Measurements from ENCODE around the gene CCDC14.
"Not testable (repeated sequence)": the region's sequence is repeated elsewhere in the genome, so short reads cannot be mapped to it uniquely, and the experiment has no call there.

The CCDC14 gene, protein sequence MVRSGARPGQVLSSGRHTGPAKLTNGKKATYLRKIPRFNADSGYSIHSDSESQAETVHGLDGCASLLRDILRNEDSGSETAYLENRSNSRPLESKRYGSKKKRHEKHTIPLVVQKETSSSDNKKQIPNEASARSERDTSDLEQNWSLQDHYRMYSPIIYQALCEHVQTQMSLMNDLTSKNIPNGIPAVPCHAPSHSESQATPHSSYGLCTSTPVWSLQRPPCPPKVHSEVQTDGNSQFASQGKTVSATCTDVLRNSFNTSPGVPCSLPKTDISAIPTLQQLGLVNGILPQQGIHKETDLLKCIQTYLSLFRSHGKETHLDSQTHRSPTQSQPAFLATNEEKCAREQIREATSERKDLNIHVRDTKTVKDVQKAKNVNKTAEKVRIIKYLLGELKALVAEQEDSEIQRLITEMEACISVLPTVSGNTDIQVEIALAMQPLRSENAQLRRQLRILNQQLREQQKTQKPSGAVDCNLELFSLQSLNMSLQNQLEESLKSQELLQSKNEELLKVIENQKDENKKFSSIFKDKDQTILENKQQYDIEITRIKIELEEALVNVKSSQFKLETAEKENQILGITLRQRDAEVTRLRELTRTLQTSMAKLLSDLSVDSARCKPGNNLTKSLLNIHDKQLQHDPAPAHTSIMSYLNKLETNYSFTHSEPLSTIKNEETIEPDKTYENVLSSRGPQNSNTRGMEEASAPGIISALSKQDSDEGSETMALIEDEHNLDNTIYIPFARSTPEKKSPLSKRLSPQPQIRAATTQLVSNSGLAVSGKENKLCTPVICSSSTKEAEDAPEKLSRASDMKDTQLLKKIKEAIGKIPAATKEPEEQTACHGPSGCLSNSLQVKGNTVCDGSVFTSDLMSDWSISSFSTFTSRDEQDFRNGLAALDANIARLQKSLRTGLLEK

DNA sequence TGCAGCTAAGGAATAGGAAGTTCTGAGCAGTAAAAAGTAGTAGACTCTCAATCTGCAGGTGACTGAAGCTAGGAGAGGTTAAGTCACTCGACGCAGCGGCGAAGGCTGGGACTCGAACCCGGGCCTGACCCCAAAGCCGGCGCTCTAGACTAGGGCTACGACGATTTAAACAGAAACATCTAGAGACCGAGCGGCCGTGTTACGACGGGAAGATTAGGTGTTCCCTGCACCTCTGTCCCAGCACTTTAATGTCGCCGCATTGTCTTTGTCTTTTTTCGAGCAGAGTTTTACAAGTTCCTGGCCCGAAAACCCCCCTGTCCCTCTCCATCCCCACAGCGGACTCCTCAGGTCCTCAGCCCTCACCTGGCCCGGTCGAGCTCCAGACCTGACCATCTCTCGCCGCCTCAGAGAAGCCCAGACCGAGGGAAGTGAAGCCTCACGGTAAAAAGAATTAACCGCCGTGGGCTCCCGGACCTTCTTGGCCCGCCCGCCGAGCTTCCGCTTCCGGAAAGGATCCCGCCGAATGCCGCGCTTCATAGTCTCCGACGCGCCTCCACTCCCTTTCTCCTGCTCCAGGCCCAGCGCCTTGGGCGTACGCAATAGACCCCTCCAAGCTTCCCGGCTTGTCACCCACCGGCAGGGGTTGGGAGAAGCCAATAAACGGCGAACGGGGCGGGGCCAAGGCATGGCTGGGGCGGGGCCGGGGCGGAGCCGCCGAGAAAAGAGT is at the start of gene CCDC14:
Gene CCDC14, minus strand, starts transcription at position 449 of the 727 bp plus-strand sequence. Its CDS starts 56 bp downstream, at position 393.
- FAIRE-seq = peak; percentile 84
- peak; percentile 92 for DNase-seq (ENCODE audit: low spot score)

DNA sequence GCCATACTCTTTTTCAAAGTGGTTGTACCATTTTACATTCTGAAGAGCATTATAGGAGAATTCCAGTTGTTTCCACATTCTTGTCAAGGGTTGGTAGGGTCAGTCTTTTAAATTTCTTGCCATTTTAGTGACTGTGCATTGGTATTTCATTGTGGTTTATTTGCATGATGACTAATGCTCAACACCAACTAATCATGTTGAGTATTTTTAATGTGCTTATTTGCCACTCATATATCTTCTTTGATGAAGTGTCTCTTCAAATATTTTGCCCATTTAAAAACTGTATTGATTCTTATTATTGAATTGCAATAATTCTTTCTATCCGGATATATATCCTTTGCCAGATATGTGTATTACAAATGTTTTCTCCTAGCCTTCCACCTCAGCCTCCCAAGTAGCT is 47.3 kb upstream of the CCDC14 start:
- not testable (repeated sequence) for DNase-seq (ENCODE audit: low spot score); FAIRE-seq

DNA sequence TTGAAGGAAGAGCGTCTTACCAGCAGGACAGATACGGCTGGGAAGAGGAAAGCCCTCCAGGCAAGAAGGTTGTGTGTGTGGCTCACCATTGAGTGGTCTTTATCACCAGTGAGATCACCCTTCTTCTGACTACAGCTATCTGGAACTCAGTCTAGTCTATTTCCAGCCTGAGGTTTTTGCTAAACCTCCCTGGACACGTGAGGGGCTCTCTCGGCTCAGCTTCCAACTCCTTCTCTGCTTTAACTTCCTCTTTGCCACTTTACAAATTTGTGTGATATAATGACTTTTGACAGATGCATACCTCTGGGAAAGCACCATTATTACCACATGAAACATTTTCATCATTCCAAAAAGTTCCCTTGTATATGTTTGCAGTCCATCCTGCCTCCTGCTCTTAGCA is 46.2 kb upstream of the CCDC14 start:
- FAIRE-seq (no peak), DNase-seq (ENCODE audit: low spot score) (no peak)

DNA sequence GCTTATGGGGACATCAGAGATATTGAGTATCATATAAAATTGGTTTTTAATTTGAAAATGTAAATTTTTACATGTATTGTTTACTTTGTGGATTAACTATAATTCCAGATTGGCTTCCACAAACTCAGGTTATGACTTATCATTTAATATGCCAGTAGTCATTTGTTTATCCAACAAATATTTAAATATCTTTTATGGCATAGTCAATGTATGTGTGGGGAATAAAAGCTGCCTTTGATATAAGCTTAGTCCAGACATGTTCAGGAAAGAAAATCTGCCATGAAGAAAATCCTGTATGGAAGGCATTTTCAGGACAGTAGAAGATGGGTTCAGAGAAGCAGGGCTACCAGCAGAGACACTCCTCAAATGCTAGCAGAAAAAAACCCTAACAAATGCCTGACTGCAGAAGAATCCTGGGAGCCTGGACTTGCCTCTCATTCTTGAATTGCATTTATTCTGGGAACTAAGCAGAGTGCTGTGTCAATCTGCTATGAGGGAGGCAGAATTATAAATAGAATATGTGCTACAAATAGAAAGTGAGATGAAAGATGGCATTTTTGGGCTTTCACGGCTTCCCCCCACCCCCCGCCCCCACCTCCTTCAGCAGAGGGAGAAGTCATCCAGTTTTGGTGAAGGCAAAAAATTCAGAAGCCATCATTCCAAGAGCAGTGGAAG is 41.5 kb upstream of the CCDC14 start:
- FAIRE-seq; DNase-seq (ENCODE audit: low spot score): not testable (repeated sequence)

DNA sequence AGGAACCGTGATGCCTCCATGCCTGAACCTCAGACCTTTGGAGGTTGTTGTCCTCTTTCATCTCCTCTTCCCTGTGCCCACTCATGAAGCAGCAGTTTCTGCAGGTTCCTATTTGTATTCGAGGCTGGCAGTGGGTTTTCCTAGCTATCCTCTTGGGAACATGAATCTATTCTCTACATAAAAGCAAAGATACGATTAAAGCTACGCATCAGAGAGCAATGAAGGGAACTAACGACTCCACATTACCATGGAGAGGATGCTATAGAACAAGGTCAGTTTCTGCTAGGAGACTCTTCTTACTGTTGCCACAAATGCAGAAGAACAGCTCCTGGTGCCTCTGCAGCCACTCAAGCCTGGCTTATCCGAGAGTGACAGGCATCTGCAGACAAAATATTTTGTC is 40.3 kb upstream of the CCDC14 start:
- not testable (repeated sequence) for DNase-seq (ENCODE audit: low spot score); FAIRE-seq

DNA sequence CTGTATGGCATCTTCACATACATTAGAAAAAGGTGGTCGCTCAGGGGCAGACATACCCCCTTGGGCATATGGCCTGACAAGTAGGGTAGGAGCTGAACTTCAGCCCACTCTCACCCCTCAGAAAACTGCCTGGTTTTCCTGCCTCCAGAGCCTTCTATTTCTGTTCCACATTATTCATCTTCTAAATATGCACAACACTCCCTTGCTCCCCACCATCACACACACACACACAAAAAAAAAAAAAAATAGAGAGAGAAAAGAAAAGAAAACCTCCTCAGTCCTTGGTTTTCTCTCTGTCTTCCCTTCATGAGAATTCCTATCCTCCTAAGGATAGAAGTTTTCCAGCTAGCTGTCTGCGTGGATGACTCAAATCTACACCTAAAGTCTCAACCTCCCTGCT is 36.5 kb upstream of the CCDC14 start:
- DNase-seq (ENCODE audit: low spot score) = no peak
- no peak for FAIRE-seq

DNA sequence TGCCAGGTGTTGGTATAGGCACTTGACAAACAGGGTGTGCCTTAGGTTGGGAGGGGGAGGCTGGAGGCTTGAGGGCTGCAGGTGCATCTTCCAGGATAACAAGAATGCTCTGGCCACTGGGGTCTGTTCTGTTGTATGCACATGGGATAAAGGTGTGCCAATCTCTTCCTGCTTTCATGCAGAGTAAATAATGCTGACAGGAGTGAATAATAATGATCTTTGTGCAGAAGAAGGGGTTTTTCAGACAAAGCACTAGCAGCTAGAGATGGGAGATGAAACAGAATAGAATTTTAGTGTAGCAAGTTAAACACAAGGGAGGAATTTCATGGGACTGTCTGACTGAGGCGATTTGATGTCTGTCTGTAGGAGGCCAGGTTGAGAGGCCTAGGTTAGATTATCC is 32.8 kb upstream of the CCDC14 start:
- no peak for FAIRE-seq

DNA sequence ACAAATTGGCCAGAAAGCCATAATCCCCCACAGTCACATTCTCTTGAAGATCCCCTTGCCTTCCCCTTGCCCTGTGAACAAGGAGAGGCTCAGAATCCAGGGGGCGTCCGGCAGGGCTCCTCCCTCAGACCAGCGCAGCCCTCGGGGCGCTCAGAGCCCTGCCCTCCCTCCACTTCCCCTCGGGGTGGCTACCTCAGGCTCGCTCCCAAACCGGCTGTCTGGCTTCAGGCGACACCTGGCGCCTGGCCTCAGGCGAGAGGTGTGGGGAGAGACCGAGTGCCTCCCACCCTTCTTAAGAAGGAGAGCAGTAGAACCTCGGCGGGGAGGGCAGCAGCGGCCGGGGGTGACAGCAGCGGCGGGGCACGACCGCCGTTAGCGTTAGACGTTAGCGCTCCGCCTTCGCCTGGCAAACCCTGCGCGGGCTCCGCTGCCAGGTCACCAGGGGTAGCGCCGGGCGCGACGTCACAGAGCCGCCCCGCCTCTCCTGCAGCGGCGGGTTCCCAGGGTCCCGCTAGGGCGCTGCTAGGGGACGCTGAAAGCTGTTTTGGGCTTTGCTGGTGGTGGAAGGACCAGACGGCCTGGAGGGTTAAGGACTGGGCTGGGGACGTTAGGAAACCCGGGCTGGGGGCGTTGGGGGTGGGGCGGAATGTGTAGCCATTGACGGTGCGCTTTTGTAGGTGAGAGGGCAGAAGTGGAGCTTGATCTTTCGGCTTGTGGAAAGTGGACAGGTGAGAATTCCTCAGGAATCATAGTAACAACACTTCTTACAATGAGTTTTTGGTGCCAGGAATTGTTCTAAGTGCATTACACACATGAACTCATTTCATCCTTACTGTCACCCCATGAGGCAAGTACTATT is 30.9 kb upstream of the CCDC14 start, which contains the start of gene ROPN1:
Gene ROPN1, minus strand, starts transcription at position 395 of the 859 bp plus-strand sequence. CDS start 11,643 bp downstream, outside the sequence.
- FAIRE-seq; DNase-seq (ENCODE audit: low spot score): not testable (repeated sequence)

More for the DNA sequence above, 32.8 kb upstream of the CCDC14 start:
- DNase-seq (ENCODE audit: low spot score) = no peak

DNA sequence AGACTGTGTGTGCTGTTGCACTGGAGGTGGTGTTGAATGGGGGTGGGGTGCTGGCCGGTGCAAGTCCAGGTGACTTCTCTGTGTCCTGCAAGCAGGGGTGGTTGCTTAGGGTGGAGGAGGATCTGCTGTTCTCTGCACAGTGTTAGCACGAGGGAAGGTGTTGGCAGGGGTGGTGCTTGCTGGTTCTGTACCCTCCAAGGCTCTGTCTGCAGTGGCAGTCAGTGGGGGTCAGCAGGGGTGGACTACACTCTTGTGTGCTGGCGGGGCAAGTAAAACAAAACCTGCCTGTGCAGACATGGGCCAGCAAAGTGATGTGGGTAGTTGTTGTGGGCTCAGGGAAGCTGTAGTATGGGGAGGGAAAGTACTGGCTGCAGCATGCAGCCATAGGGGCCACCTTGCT is 25.4 kb upstream of the CCDC14 start:
- DNase-seq (ENCODE audit: low spot score) (no peak), FAIRE-seq (no peak)

DNA sequence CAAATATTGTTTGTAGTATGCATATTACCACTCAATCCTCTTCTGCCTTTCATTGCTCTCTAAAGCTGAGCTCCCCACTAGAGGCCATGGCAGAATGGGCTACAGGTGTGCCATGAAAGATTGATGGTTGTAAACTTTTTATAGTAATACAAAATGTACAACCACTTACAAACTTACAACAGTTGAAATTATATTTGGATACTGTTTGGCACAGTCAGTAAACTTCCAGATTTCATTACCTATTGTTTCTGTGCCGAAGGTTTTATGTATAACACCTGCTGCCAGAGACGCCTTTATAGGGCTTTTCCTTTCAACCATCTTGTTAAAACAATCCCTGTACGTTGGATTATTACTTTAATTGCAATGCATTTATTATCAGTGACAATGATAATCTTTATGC is 23.9 kb upstream of the CCDC14 start:
- DNase-seq (ENCODE audit: low spot score) = no peak
- no peak for FAIRE-seq

DNA sequence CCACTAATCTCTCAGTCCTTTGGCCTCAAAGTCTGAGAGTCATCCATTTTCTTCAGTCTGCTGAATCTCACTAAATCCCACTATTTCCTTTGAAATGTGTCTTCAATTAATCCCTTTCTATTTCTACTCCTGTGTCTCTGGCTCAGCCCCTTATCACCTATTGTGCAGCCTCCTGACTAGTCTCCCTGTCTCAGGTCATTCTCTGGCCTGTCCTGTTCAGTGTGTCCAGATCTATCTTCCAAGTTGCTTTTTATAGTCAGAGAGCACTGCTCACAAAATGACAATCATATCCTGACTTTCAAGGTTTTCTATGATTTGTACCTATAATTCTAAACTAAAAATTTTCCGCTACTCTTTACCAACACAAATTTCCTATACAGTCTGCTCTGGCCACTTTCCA is 23.3 kb upstream of the CCDC14 start:
- DNase-seq (ENCODE audit: low spot score) (no peak), FAIRE-seq (no peak)

DNA sequence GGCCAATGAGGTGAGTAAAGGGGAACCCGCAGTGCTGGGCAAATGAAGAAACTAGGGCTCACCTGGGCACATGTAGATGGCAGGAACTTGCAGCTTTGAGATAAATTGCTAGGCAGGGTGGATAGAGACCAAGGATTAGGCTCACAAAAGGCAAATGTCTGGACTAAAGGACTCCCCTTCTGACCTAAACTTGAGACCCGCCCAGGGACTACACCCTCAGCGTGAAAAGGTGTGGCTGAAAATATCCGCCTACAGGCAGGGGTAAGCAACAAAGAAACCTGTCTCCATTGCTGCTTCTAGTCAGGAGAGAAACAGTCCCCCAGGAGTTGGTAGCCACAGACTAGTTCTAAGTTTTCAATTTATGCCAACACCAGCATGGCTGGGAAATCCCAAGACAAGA is 20.3 kb upstream of the CCDC14 start:
- not testable (repeated sequence) for FAIRE-seq; DNase-seq (ENCODE audit: low spot score)

DNA sequence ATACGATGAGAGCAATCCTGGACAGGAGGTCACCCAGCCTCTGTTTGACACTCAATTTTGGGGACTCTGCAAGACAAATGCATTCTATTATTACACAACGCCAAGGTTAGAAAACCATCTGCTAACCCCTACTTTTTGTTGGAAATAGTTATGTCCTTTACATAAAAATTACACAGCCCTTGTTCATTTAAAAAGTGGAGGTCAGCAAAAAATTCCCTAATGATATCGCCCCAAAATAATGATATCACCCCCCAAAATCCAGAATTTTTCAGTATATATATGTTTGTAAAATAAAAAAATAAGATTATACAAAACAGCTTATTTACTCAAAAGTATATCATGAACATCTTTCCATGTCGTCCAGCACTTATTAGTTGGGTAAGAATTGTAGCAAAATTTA is 19.5 kb upstream of the CCDC14 start:
- DNase-seq (ENCODE audit: low spot score) = no peak
- no peak for FAIRE-seq

DNA sequence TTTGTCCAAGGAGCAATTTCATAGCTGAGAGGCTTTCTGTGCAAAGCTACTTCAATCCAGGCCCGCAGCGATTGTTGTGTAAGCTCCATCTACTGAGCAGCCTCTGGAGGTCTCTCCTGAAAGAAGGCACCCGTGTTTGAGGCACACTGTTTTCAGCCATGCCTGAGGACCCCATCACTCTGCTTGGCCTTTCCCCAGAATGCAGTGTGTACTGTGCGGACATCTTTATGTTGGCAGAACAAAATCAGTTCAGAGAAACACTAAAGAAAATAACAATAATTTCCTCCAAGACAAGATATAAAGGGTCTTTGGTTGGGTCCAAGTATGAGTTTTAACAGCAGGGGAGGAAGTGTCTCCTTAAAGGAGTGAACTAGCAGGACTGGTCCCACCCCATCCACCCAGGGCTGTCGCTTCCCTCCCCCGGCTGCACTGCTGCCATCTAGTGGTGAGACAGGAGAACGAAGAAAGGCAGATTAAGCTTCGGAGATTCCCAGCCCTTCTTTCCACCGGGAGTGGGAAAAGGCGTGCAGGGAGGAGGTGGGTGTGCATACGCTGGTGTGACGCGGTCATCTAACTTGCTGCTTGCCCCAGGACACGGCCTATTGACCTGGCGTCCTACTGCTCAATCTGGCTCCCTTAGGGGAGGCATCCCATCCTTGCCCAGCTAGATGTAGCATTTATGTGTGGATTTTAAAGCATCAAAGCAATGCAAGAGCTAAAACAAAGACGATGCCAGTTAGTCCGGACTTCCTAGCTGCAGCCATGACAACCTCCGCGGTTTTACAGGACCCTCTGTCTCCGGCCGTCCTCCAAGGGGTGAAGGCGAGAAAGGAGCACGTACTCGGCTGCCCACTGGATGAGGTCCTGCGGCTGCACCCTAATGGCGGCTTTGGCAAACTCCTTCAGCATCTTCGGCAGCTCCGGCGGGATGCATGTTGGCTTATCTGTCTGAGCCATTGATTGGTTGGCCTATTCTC is 18.8 kb upstream of the CCDC14 start:
- DNase-seq (ENCODE audit: low spot score) (peak; percentile 39), FAIRE-seq (peak; percentile 43)

DNA sequence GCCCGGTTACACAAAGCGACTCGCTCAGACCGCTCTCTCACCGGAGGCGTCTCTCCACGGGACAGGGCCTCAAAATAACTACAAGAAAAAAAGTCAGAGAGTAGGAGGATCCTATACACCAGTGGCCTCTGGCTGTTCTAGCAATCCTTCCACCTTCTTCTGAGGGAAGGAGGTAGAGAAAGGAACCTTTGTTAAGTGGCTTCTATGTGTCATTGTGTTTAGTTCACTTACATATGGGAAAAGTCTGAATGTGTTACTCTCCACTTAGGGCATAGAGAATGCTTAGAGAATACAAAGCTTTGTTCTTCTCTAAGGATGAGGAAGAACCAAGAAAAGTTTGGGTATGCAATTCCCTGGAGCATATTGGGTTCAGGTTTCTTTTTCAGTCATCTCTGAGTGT is 15.9 kb upstream of the CCDC14 start:
- not testable (repeated sequence) for FAIRE-seq; DNase-seq (ENCODE audit: low spot score)

DNA sequence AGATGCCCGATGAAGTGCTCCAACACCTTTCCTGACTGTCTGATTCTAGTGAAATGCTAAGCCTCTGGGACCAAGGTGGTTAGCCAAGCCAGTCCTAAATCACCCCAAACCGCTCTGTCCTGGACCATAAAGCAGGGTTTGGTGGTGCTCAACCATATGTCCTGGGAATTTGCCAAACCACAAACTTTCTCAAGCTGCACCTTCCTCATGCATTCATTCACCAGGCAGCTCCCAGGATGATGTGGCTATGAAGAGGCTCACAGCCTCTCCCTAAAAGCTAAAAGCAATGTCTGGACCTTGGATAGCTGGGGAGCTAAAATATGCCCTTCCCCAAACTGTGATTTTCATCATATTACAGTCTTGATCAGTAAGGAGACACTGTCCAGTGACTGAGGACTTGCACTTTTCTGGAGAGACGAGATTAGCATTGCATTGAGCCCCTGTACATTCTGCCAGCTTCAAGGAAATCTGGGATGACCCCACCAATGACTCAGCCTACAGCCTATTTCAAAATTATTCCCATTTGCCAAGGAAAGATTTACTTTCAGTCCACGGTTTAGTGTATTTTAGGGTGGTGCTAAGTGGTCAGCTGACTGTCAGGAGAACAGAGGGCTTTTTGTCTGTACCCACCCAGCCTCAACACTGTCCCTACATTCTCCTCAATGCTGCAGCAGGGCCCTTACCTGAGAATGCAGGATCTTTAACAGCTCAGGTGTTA is 15.3 kb upstream of the CCDC14 start:
- not testable (repeated sequence) for FAIRE-seq; DNase-seq (ENCODE audit: low spot score)

DNA sequence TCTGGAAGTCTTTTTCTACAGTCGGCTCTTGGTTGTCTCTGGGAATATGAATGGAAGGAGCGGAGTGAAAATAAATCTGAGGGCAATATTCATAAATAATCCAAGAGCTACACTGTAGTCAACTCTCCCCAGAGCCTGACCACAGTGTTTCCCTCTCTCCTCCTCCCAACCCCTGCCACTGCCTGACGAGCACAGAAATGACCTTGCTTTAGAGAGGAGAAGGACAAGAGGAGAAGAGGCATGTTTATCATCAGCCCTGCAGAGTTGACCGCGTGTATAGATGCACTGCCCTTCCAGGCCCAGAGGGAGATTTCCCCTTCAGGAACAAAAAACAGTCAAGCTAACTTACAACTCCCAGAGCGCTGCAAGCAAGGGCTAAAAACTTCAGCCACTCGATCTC is 14.0 kb upstream of the CCDC14 start:
- FAIRE-seq; DNase-seq (ENCODE audit: low spot score): not testable (repeated sequence)

DNA sequence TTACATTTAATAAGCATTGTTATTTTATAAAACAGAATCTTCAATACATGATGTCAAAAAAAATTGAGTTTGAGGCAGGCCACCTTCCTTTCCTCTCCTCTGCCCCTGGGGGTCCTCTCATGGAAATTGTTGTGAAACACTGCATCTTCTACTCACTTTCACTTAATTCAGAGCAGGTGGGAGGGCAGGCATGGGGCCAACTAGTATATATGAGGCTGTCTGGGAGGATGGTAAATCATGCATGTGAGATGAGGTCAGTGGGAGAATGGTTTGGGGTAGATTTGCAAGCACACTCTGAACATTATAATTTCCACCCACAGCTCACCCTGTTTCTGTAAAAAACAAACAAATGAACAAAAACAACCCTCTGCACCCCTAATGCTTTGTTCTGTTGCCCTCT is 10.4 kb upstream of the CCDC14 start:
- DNase-seq (ENCODE audit: low spot score) (no peak), FAIRE-seq (no peak)

Data from RCC 7860 (cell line).